Measurements from ENCODE around the gene HOXD9. TPM values are rescaled to one million over a fixed set of nuclear protein-coding genes. Genes with fewer than 3 reads are reported as not detected.

HOXD9 gene
- total RNA-seq, 1 donor from 2014 or later, result not detected

GRCh38 chr2:176169711-176170110 lies 47.2 kb downstream of the HOXD9 start:
- Histone ChIP-seq H3K27ac (no peak overlapping the region), H3K36me3 (no peaks in the 10 kb centered on the region), H3K27me3 (peaks cover 5% of the 10 kb centered on the region), H3K4me3 (no peak overlapping the region), H3K9me3 (no peaks in the 10 kb centered on the region), H3K4me1 (no peaks in the 10 kb centered on the region)
- no peak for TF ChIP-seq CTCF (IDR thresholded peaks at IDR 0.05)
- intact Hi-C loops (cut with DNase I), result no loop called here
- DNase-seq (ENCODE audit: low spot score in 2 of 2), result no peak

GRCh38 chr2:176170602-176171305 lies 48.2 kb downstream of the HOXD9 start:
- intact Hi-C loops (cut with DNase I), result no loop called here
- no peak overlapping the region for H3K4me3 ChIP-seq
- no peak overlapping the region for H3K27ac ChIP-seq
- H3K4me1 ChIP-seq, result no peaks in the 10 kb centered on the region
- no peak for TF ChIP-seq CTCF (IDR thresholded peaks at IDR 0.05)
- no peaks in the 10 kb centered on the region for H3K9me3 ChIP-seq
- peak in 1 of 2 donors; percentile 37 for DNase-seq (ENCODE audit: low spot score in 2 of 2)
- H3K36me3 ChIP-seq, result no peaks in the 10 kb centered on the region
- H3K27me3 ChIP-seq, result peaks cover 5% of the 10 kb centered on the region

- Histone ChIP-seq H3K27ac (no peak overlapping the region), H3K36me3 (no peaks in the 10 kb centered on the region), H3K4me3 (peak overlapping the region in 1 of 2 donors; percentile 28), H3K27me3 (peaks cover 5% of the 10 kb centered on the region), H3K4me1 (no peaks in the 10 kb centered on the region), H3K9me3 (no peaks in the 10 kb centered on the region)
- intact Hi-C loops (cut with DNase I), result no loop called here
- no peak for TF ChIP-seq CTCF (IDR thresholded peaks at IDR 0.05)
- DNase-seq (ENCODE audit: low spot score in 2 of 2), result peak in 1 of 2 donors; percentile 42
Observed at GRCh38 chr2:176171351-176172006, 49.0 kb downstream of the HOXD9 start.

- Histone ChIP-seq H3K36me3 (no peaks in the 10 kb centered on the region), H3K9me3 (no peaks in the 10 kb centered on the region), H3K27me3 (peaks cover 5% of the 10 kb centered on the region), H3K4me1 (no peaks in the 10 kb centered on the region), H3K4me3 (peak overlapping the region in 1 of 2 donors; percentile 28), H3K27ac (no peak overlapping the region)
- intact Hi-C loops (cut with DNase I), result no loop called here
- DNase-seq (ENCODE audit: low spot score in 2 of 2), result peak in 1 of 2 donors; percentile 50
- no peak for TF ChIP-seq CTCF (IDR thresholded peaks at IDR 0.05)
Observed at GRCh38 chr2:176172007-176172894, 49.7 kb downstream of the HOXD9 start.

- peaks cover 12% of the 10 kb centered on the region for H3K27me3 ChIP-seq
- no peaks in the 10 kb centered on the region for H3K9me3 ChIP-seq
- no peak for TF ChIP-seq CTCF (IDR thresholded peaks at IDR 0.05)
- intact Hi-C loops (cut with DNase I), result no loop called here
- peaks cover 0 to 2% of the 10 kb centered on the region in 2 donors for H3K4me1 ChIP-seq
- no peak overlapping the region for H3K27ac ChIP-seq
- H3K36me3 ChIP-seq, result no peaks in the 10 kb centered on the region
- no peak overlapping the region for H3K4me3 ChIP-seq
- DNase-seq (ENCODE audit: low spot score in 2 of 2), result no peak
Observed at GRCh38 chr2:176172895-176173566, 50.5 kb downstream of the HOXD9 start.

Measured in ascending aorta (tissue), 2 donors.